Neural cell (in vitro differentiated cells): Measurements from ENCODE around the gene LPP.

Experiments
- EP300 ChIP-seq: fragments of 450-650 bp; conservative IDR thresholded peaks from 2 replicates; pipeline ENCODE4 v1.6.1; 2014; ENCODE audit warnings: antibody characterized with exemption, mild to moderate bottlenecking, moderate library complexity; ENCODE audit not compliant: poor library complexity, severe bottlenecking
- EZH2 ChIP-seq: fragments of 200-600, 300-800 bp; shearing (Covaris generic), sonication (generic); IDR thresholded peaks from 2 replicates; pipeline ENCODE4 v1.6.1; 2014; ENCODE audit warnings: antibody characterized with exemption, low read length, borderline replicate concordance, mild to moderate bottlenecking; ENCODE audit not compliant: insufficient read depth, poor library complexity, severe bottlenecking
- MXI1 ChIP-seq: fragments of 450-650 bp; conservative IDR thresholded peaks from 2 replicates; pipeline ENCODE4 v1.6.1; 2014; ENCODE audit warnings: antibody characterized with exemption, mild to moderate bottlenecking; ENCODE audit not compliant: poor library complexity, severe bottlenecking
- POLR2AphosphoS5 ChIP-seq: IDR thresholded peaks from 2 replicates; pipeline ENCODE4 v1.6.1; 2012
- SMC3 ChIP-seq: fragments of 450-650 bp; conservative IDR thresholded peaks from 2 replicates; pipeline ENCODE4 v1.6.1; 2014; ENCODE audit warnings: antibody characterized with exemption, mild to moderate bottlenecking, moderate library complexity; ENCODE audit not compliant: poor library complexity
- TAF1 ChIP-seq: IDR thresholded peaks from 2 replicates; pipeline ENCODE4 v1.6.1; 2012; ENCODE audit warnings: low read depth
- TF ChIP-seq, protein P1 (sequence below): fragments of 450-650 bp; IDR thresholded peaks from 2 replicates; pipeline ENCODE4 v1.5.1; 2014; ENCODE audit warnings: antibody characterized with exemption, mild to moderate bottlenecking, moderate library complexity; ENCODE audit not compliant: poor library complexity, severe bottlenecking
- TF ChIP-seq, protein P2 (sequence below): IDR thresholded peaks from 2 replicates; pipeline ENCODE4 v1.6.1; 2012; ENCODE audit warnings: borderline replicate concordance

DNA sequence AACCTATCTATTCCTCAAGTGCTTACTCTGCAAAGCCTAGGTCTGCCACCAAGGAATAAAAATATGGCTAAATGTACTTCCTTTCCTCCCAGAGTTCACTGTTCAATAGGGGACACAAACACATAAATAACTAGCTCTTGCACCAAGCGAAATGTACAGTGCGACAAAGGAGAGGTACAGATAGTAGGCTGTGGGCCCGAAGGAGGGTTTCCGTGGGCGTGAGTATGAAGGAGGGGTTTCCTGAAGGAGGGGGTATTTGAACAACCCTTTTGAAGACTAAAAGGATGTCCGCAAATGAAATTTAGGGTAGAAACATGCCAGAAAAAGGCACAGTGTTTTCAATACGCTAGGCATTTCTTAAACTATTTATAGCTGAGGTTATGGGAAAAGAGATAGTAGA, 207.9 kb downstream of the LPP start:
- TF ChIP-seq SMC3 (no peak), MXI1 (no peak), POLR2AphosphoS5 (no peak), EP300 (no peak), TAF1 (no peak), EZH2 (no peak)
- TF ChIP-seq, protein P1, sequence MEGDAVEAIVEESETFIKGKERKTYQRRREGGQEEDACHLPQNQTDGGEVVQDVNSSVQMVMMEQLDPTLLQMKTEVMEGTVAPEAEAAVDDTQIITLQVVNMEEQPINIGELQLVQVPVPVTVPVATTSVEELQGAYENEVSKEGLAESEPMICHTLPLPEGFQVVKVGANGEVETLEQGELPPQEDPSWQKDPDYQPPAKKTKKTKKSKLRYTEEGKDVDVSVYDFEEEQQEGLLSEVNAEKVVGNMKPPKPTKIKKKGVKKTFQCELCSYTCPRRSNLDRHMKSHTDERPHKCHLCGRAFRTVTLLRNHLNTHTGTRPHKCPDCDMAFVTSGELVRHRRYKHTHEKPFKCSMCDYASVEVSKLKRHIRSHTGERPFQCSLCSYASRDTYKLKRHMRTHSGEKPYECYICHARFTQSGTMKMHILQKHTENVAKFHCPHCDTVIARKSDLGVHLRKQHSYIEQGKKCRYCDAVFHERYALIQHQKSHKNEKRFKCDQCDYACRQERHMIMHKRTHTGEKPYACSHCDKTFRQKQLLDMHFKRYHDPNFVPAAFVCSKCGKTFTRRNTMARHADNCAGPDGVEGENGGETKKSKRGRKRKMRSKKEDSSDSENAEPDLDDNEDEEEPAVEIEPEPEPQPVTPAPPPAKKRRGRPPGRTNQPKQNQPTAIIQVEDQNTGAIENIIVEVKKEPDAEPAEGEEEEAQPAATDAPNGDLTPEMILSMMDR: no peak
- TF ChIP-seq, protein P2, sequence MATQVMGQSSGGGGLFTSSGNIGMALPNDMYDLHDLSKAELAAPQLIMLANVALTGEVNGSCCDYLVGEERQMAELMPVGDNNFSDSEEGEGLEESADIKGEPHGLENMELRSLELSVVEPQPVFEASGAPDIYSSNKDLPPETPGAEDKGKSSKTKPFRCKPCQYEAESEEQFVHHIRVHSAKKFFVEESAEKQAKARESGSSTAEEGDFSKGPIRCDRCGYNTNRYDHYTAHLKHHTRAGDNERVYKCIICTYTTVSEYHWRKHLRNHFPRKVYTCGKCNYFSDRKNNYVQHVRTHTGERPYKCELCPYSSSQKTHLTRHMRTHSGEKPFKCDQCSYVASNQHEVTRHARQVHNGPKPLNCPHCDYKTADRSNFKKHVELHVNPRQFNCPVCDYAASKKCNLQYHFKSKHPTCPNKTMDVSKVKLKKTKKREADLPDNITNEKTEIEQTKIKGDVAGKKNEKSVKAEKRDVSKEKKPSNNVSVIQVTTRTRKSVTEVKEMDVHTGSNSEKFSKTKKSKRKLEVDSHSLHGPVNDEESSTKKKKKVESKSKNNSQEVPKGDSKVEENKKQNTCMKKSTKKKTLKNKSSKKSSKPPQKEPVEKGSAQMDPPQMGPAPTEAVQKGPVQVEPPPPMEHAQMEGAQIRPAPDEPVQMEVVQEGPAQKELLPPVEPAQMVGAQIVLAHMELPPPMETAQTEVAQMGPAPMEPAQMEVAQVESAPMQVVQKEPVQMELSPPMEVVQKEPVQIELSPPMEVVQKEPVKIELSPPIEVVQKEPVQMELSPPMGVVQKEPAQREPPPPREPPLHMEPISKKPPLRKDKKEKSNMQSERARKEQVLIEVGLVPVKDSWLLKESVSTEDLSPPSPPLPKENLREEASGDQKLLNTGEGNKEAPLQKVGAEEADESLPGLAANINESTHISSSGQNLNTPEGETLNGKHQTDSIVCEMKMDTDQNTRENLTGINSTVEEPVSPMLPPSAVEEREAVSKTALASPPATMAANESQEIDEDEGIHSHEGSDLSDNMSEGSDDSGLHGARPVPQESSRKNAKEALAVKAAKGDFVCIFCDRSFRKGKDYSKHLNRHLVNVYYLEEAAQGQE: no peak
